HL-60 (cell line): ENCODE results near the gene RNLS.

Experiments used
- DNase-seq, 2 experiments: peaks; one replicate each; pipeline ENCODE4 v3.0.0-alpha.2; 2010 to 2020; ENCODE audit warnings: low read depth in 1 of 2, low spot score in 1 of 2
- H3K27ac ChIP-seq: fragments of 250-450 bp; sonication (Bioruptor Pico); replicated peaks from 2 replicates; pipeline ENCODE4 v1.5.1; 2020; ENCODE audit warnings: mild to moderate bottlenecking, moderate library complexity
- H3K27me3 ChIP-seq: fragments of 250-450 bp; sonication (Bioruptor Pico); 2 replicates; pipeline ENCODE4 v1.5.1; 2021; ENCODE audit warnings: mild to moderate bottlenecking, moderate library complexity; ENCODE audit not compliant: insufficient read depth, poor library complexity, severe bottlenecking
- H3K4me3 ChIP-seq: replicated peaks from 2 replicates; pipeline ENCODE4 v1.5.1; 2011; ENCODE audit warnings: mild to moderate bottlenecking, control low read depth, low read length; ENCODE audit not compliant: insufficient read depth
- CTCF ChIP-seq: IDR thresholded peaks from one replicate; pipeline ENCODE4 v1.5.1; 2011; ENCODE audit warnings: low read length, control low read depth, inconsistent platforms; ENCODE audit not compliant: insufficient read depth
- GABPA ChIP-seq: IDR thresholded peaks from 2 replicates; pipeline ENCODE4 v1.6.1; 2012; ENCODE audit warnings: low read depth
- POLR2AphosphoS5 ChIP-seq: IDR thresholded peaks from 2 replicates; pipeline ENCODE4 v1.6.1; 2012; ENCODE audit warnings: low read depth
- REST ChIP-seq: IDR thresholded peaks from 2 replicates; pipeline ENCODE4 v1.6.1; 2012; ENCODE audit warnings: low read depth; ENCODE audit not compliant: insufficient replicate concordance
- SPI1 ChIP-seq: IDR thresholded peaks from 2 replicates; pipeline ENCODE4 v1.6.1; 2012; ENCODE audit warnings: low read depth, mild to moderate bottlenecking, borderline replicate concordance

Gene RNLS

GRCh38 chr10:88594482-88594881 lies 11.4 kb upstream of the RNLS start:
- no peak for TF ChIP-seq SPI1
- no peak for TF ChIP-seq REST
- TF ChIP-seq CTCF = no peak
- TF ChIP-seq POLR2AphosphoS5 = no peak
- TF ChIP-seq GABPA = no peak
- H3K27me3 ChIP-seq = no peaks in the 10 kb centered on the region
- no peak overlapping the region for H3K4me3 ChIP-seq
- H3K27ac ChIP-seq = no peak overlapping the region
- DNase-seq = no peak

GRCh38 chr10:88592906-88593305 lies 9.8 kb upstream of the RNLS start:
- no peak overlapping the region for H3K27ac ChIP-seq
- H3K4me3 ChIP-seq = no peak overlapping the region
- DNase-seq = peak in 1 of 2 experiments; percentile 12
- H3K27me3 ChIP-seq = no peaks in the 10 kb centered on the region
- TF ChIP-seq CTCF = no peak
- no peak for TF ChIP-seq SPI1
- TF ChIP-seq POLR2AphosphoS5 = no peak
- no peak for TF ChIP-seq REST
- no peak for TF ChIP-seq GABPA

GRCh38 chr10:88592381-88592780 lies 9.3 kb upstream of the RNLS start:
- TF ChIP-seq SPI1 = no peak
- TF ChIP-seq REST = no peak
- no peak for TF ChIP-seq CTCF
- no peak for TF ChIP-seq POLR2AphosphoS5
- TF ChIP-seq GABPA = no peak
- no peak overlapping the region for H3K4me3 ChIP-seq
- no peak overlapping the region for H3K27ac ChIP-seq
- no peaks in the 10 kb centered on the region for H3K27me3 ChIP-seq
- no peak for DNase-seq
